SH-SY5Y (cell line): ENCODE data around the gene PTRHD1.

Source experiments
- GATA2 ChIP-seq: IDR thresholded peaks from 2 replicates; pipeline ENCODE4 v1.6.1; 2011; ENCODE audit warnings: mild to moderate bottlenecking, low read depth, low read length
- GATA3 ChIP-seq: IDR thresholded peaks from 2 replicates; pipeline ENCODE4 v1.6.1; 2011; ENCODE audit warnings: low read depth, mild to moderate bottlenecking, low read length, moderate library complexity

PTRHD1 gene, protein sequence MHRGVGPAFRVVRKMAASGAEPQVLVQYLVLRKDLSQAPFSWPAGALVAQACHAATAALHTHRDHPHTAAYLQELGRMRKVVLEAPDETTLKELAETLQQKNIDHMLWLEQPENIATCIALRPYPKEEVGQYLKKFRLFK

DNA sequence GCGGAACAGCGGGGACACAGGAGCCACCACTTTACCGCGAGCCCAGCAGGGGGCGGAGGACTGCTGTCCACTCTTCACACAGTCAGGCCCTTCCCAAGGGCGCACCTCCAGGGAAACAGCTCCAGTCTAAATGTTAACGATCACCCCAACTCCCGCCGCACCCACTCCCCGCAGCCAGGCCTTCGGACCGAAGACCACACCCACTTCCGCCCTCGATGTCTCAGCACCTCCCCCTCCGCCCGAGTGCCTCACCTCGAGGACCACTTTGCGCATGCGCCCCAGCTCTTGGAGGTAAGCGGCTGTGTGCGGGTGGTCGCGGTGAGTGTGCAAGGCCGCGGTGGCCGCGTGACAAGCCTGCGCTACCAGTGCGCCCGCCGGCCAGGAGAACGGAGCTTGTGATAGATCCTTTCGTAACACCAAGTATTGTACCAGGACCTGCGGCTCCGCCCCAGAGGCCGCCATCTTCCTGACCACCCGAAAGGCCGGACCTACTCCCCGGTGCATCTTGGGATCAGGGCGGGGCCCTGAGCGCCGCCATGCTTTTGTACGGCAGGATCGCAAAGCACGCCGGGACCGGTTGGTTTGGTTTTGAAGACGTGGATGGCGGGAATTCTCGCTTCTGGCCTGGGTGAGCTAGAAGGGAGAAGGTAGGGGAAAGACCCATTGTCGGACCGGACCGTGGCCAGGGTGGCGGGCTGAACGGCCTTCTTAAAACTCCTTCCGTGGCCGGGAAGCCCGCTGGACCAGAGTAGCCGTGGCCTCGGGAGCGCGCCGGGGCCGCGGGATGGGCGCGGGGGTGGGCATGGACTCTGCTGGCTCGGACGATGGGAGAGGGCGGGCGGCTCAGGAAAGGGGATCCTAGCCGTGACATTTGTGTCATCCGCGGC is at the start of gene PTRHD1, which contains the start of gene CENPO:
Gene PTRHD1 (minus strand): TSS at position 518 of the 887 bp plus-strand sequence. CDS start 14 bp downstream, at position 504.
Gene CENPO (plus strand): TSS at position 552 of the 887 bp plus-strand sequence. CDS start 495 bp downstream, outside the sequence.
- no peak for TF ChIP-seq GATA3
- TF ChIP-seq GATA2: peak; percentile 27; the same call in 1 of the 2 replicates

DNA sequence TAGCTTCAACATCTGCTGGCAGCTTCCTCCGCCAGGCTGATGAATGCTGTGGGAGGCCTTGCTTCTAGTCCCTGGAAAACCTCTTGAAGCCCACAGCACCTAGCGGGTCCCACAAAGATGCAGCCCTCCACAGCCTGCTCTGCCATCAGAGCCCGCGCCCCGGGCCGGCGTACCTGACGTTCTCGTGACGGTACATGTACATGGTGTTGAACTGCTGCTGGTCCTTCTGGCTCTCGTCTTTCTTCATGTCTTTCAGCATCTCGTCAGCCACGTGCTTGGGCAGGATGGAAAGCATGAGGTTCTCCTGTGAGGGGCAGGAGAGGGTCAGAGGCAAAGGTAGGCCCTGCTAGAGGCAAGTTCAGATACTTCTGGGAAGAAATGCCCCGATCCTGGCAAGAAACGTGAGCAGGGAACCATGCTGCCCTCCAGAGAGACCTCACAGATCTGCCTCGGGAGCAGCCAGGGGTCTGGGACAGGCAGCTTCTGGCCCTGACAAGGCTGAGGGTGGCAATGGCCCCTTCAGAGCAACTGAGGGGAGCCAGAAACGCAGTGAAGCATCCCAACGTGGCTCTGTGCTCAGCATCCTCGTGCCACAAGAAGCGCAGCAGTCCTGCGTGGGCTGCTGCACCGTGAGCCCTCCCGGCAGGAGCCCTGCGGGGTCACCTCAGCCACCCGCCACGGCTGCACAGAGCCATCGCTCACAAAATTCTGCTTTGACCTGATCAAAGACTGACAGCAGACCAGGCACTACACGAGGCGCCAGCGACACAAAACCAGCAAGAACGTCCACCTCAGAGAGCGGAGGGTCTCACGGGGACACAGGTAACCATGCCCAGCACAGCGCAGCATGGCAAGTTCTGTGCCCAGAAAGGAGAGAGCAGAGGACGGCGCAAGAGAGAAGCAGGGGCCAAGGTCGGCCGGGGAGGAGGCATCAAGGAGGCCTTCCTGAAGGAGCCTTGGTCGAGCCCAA is 49.2 kb upstream of the PTRHD1 start:
- no peak for TF ChIP-seq GATA2
- no peak for TF ChIP-seq GATA3

DNA sequence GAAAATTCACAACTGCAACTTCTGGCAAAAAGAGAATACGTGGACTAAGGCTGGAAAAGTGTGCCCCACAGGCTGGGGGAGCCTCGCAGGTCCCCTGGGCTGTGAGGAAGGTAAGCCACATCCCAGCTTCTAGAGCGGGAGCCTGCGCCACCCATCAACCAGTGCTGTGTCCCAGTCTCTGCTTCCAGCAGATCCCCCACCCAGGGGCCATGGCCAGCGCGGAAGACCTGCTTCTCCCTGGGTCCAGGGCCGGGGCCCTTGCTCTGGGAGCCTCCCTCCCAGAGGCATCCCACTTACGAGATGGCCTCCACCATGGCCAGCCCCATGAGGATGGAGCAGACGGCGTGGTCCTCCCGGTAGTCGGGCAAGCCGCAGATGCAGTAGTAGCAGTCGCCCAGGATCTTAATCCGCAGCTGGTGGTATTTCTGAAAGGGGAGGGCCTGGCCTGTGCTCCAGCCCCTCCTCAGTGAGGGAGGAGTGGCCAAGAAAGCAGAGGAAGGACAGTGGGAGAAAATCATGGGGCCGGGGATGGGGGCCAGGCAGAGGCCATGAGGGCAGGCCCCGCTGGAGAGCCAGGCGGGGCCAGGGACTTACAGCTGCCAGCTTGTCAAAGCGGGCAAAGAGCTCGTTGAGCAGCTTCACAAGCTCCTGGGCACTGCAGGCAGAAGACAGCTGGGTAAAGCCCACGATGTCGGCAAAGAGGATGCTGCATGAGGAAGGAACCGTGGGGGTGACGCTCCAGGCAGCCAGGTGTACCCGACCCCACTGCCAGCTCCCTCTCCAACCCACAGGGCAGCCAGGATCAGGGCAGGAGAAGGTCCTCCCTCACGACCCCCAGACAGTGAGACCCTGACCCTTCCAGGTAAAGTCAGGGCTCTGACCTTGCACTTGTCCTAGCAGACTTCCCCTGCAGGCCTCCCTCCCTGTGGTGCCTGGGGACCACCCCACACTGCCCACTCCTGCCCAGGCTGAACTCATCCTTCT is 48.1 kb upstream of the PTRHD1 start:
- TF ChIP-seq GATA3 (no peak), GATA2 (no peak)

DNA sequence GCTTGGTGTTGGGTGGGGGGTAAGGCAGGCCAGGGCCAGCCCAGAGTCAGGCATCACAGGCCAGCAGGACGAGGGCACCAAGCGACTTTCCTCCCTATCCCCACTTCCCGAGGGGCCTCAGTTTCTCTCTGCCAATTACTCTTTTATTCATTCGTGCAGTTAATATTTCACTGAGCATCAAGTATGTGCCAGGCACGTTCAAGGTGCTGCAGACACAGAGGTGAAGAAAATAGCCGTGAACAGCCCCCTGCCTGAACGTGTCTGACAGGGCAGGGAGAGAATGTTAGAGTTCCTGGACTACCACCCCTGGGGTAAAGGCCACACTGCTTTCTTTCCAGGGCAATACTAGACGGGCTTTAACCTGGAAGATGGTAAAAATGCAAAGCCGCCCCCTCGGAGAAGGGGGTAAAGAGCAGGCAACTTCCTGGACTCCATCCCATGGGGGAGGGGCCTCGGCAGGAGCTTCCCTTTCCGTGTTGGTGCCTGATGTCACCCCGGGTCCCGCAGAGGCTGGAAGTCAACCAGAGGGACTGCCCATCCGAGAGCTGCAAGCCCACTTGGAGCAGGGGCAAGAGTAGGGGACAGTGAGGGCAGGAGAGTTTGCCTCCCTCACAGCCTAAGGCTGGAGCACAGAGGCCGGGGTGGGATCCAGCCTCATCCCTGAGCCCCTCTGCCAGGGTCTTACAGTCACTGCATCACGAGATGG is 47.1 kb upstream of the PTRHD1 start:
- TF ChIP-seq GATA3 (no peak), GATA2 (no peak)

DNA sequence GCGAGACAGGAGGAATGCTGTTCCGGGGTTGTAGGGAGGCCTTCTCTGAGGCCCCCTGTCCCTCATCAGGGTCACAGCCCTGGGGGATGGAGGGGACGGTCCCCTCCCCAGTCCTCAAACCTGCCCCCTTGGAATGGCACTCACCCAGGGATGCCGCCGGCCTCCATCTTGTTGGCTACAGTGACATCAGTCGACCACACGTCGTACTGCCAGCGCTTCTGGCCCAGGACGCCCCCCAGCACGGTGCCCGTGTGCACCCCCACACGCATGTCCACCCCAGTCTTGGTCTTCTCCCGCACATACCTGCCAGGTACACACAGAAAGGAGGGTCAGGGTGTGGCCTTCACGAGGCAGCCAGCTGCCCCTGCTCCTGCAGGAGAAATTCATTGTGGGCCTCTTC is 46.5 kb upstream of the PTRHD1 start:
- TF ChIP-seq GATA3 (no peak), GATA2 (no peak)

DNA sequence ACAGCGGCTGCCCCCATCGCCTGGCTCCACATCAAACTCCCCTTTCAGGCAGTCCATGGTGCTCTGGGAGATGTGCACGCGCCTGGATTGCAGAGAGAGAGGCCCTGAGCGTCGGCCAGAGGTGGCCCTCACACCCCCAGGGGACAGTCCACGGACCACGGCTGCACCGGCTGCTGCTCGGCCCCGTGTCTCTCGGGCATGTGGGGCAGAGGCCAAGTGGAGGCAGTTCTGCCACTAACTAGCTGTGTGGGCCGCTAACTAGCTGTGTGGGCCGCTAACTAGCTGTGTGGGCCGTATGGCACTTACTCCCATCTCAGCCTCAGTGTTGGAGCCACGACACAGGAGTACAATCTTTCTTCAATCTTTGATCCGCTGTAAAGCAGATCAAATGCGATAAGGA is 45.4 kb upstream of the PTRHD1 start:
- TF ChIP-seq GATA3 (no peak), GATA2 (no peak)

DNA sequence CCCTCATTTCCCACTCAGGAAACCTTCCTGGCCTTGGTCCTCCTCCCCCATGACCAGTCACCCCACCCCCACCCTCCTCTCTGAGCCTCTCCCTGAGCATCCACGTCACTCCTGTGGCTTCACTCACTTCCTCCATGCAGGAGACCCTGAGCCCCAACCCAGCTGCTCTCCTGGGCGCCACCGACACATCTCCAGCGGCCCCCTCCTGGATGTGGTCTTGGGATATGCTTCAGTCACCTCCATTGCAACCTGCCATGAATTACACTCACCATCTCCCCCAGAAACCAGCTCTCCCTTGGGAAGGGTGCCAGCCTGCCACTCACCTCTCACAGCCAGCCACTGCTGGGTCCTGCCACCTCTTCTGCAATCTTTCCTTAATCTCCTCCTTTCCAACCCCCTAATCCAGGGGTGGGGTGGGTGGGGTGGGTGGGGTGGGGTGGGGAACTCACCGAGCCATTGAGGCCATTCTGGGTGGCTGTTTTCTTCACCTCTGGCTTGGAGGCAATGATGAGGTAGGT is 44.9 kb upstream of the PTRHD1 start:
- no peak for TF ChIP-seq GATA3
- TF ChIP-seq GATA2: no peak

DNA sequence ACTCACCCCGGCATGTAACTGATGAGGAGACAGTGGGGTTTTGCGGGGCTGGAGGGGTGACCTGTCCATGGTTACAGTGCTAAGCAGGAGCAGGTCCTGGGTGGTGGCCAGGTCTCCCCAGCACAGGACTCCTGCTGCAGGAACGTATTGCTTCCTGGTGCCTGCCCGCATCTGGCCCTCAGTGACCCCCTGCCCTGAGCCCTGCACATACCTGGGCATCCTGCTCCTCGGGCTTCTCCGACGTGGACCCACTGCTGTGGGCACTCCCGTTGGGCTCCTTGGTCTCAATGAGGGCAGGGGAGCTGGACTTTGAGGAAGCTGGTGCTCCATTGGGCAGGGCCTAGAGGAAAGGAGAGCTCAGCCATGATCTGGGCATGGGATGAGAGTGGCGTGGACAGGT is 43.5 kb upstream of the PTRHD1 start:
- TF ChIP-seq GATA3 (no peak), GATA2 (no peak)

DNA sequence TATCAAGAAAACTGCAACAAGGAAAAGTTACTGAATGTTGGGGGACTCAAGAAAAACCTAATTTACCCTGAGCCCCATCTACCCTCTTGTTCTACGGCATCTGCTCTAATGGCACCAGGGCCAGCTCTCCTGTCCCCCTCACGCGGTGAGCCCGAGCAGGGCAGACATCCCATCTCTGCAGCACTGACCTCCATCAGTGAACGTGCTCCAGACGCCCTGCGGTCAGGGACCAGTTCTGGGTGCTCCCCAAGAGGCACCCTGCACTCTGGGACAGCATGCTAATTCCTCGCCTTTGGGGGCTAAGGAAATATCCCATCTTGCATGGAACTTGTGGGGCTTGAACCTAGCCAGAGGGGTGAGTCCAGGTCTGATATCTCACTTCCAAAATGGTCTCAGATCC is 43.0 kb upstream of the PTRHD1 start:
- TF ChIP-seq GATA2: no peak
- TF ChIP-seq GATA3: no peak

DNA sequence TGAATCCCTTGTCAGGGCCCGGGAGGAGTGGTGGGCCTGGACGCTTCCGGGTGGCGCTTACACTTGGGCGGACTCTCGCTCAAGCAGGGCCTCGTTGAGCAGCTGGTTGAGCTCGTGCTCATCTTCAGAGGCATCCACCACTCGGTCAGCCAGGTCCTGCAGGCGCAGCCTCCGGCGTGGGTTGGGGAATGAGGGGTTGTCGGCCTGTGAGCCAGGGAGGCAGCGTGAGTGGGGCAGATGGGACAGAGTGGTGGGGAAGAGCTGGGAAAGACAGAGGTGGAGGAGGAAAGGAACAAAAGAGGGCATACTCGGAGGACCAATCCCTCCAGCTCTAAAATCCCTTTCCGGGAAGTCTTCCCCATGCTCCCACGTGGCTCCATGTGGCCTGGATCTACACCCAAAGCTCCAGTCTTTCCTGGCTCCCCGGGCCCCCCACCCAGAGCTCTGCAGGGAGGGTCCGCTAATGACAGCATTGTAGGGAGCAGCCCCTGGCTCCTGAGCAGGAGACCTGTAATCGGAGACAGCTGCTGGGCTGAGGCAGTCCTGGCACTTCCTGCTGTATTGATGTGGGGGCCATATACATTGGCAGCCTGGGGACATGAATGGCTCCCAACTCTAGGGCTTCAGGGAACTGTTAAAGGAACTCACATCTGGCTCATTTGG is 41.7 kb upstream of the PTRHD1 start:
- no peak for TF ChIP-seq GATA2
- no peak for TF ChIP-seq GATA3

DNA sequence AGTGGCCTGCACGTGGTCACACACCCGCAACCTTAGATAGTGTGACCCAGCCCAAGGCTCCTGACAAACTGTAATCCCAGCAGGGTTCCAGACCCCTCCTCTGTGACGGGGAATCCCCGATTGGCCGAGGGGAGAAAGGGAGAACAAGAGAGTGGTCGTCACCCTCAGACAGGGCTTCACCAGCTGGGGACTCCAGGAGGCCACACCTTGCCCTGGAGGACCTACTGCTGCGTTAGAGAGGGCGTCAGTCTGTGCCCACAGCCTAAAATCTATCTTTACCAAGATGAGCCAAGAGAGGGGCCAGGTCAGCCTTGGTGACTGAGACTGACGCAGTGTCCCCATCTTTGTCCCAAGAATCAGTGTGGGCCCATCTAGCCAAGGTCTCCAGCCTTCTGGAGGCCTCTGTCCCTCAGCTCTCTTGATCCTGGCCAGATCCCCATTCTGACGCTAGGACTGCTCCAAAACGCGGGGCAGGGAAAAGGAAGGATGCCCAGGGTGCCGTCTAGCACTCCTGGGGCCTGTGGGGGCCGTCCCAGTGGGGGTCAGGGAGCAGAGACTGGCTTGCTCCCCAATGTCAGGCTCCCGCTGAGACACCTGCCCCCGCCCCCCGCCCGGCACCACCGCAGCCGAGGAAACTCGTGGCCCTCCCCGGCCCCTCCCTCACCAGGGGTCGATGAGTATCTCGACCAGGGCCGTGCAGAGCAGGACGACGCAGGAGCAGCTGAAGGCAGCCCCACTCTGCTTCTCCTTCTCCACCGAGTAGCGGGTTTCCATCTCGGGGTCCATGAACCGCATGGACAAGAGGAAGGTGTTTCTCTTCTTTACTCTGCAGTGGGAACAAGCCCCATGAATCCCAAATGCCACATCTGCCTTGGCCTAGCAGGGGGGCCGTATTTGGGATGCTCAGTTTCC is 40.9 kb upstream of the PTRHD1 start:
- TF ChIP-seq GATA3: no peak
- TF ChIP-seq GATA2: no peak
